ENCODE results near the gene SMC2.

The SMC2 gene

DNA sequence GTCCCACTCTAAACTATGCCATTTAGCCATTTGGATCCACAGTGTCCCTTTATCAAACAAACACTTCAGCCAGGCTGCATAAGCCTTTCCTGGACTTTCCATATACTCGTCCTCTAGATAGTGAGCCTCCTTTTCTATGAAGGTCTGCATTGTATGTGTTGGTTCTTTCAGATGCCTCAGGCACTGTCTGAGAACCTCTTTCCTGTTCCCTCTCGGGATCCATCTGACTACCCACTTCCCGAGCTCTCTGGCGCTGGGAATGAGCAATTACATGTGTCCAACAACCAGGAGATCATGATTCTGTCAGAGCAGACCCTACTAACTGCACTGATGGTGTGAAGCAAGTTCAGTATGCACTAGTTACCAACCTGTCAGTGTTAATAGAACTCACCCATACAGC, 14.2 kb downstream of the SMC2 start:
- no peak for DNase-seq

DNA sequence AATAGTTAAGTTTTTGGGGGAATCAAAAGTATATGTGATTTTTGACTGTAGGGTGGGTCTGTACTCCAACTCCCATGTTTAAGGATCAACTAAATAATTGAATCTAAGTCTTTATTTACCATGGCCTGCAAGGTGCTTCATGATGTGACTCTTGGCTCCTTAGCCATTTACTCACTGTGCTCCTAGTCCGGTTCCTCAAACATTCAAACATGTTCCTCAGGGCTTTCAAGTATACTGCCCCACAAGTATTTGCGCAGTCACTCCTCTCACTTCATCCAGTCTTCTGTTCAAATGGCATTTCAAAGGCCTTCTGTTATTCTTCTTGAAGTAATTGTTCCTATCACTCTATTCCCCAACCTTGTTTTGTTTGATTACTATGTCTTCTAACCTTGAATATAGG, 16.4 kb downstream of the SMC2 start:
- DNase-seq: no peak

DNA sequence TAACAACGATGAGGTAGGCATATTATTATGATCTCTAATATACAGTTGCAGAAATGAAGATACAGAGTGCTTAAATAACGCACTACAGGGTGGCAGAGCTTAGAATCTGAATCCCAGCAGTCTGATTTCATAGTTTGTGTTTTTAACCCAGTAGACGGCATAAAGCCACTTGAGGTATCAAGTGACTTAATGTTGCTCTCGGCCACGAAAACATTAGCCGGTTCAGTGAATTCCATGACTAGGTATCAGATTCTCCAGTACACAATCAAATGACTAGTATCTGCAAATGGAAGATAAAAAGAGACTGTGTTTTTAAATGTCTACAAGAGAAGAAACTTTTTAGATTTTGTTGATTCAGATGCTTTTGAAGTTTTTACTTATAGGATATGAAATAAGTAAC, 24.8 kb downstream of the SMC2 start:
- no peak for DNase-seq

DNA sequence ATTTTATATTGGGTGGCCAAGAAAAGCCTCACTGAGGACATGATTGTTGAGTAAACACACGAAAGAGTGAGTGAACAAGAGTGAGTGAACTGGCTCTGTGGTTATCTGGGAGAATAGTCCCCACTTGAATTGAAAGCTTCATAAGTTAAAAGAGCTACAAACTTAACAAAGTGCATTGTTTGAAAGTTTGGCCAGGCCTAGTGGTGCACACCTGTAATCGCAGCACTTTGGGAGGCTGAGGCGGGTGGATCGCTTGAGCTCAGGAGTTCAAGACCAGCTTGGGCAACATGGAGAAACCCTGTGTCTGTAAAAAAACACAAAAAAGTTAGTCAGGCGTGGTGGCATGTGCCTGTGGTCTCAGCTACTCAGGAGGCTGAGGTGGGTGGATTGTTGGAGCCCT, 26.9 kb downstream of the SMC2 start:
- DNase-seq: no peak

DNA sequence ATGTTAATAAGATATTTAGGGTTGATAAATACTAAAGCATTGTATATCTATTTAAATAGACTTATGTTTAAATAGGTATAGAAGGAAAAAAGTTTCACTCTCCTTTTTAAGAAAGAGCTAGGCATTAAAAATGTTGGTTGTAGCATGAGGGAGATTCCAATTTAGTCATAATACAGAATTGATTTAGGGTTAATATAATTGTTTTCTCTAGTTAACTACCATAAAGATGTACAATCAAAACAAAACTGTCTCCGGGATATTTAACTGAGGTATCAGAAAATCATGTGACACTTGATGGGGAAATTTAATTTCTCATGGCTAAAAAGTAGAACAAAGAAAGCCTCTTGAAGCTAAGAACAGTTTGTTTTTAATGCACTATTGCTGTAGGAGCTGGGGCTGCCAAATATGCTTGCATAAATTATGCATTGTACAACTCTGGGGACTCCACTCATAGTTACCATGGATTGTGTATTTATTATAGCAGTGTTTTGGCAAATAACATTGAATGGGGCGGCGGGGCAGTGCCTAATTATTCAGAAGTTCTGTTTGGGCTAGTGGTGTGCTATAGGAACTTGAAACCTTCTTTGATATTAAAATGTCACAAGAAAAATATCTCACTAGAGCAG, 44.2 kb downstream of the SMC2 start:
- no peak for DNase-seq

- no peak for DNase-seq
These were observed 48.9 kb downstream of the SMC2 start for GRCh38 chr9:104142799-104143549.

GRCh38 chr9:104143550-104143910, 49.4 kb downstream of the SMC2 start:
- DNase-seq: no peak

DNA sequence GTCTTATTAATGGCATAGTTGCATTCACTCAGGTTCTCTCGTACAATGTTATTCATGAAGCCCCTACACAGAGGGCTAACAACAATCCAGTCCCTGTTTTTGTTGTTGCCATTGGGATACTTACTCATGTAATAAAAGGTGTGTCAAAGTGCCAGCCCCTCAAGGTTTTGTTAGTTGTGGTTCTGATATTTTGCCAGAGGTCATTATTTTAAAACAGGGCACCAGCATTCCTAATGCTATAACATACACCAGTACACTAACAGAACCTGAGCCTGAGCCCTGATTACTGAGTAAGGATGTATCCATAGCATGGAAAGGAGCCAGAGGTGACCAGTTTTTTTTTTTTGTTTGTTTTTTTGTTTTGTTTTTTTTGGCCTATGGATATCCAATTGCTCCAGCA, 50.2 kb downstream of the SMC2 start:
- no peak for DNase-seq

GRCh38 chr9:104173067-104173466, 79.0 kb downstream of the SMC2 start:
- no peak for DNase-seq

DNA sequence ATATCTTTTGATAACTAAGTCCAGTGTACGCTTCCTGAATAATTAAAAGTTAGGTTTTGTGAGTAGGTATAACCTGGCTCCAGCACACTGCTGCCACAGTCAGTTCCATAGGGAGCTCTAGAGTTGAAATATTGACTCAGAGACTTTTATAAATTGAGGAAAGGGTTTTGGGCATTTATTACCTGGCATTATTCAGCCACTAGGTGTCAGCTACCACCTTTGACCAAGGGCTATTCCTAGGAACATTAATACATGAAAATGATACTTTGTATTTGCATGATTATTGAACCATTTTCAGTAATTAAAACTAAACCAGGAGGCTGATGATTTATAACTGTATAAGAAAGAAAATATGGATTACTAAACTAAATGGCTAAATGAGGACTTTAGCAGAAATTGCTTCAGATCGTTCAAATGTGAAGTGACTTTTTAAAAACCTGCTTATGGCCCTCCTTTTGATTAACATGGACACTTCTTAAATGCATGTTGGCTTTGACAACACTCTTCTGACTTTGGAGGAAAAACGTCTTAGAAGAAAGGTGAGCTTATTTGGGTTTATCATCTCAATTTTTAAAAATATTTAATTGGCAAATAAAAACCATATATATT, 83.0 kb downstream of the SMC2 start:
- no peak for DNase-seq

- DNase-seq: no peak
These were observed 83.6 kb downstream of the SMC2 start for GRCh38 chr9:104177676-104178075.
